NAMALWA (cell line): ENCODE measurements around the gene RNF8.
A peak's percentile ranks its signal among the peaks of the same experiment; 100 is the strongest.

Source experiments
- DNase-seq: peaks from one replicate; pipeline ENCODE4 v3.0.0-alpha.2; 2015; ENCODE audit warnings: low spot score

Gene RNF8

GRCh38 chr6:37359039-37359438 is 5.3 kb downstream of the RNF8 start:
- no peak for DNase-seq

GRCh38 chr6:37362101-37362828 is 8.5 kb downstream of the RNF8 start:
- no peak for DNase-seq

GRCh38 chr6:37365791-37366190 is 12.0 kb downstream of the RNF8 start:
- DNase-seq = peak; percentile 32

- no peak for DNase-seq
Measured at GRCh38 chr6:37366910-37367309, 13.1 kb downstream of the RNF8 start.

- DNase-seq = no peak
Measured at GRCh38 chr6:37368961-37369320, 15.2 kb downstream of the RNF8 start.

GRCh38 chr6:37369321-37370201 is 15.8 kb downstream of the RNF8 start:
- DNase-seq = no peak

GRCh38 chr6:37371154-37372083 is 17.6 kb downstream of the RNF8 start:
- no peak for DNase-seq

GRCh38 chr6:37372116-37372515 is 18.3 kb downstream of the RNF8 start:
- no peak for DNase-seq

GRCh38 chr6:37373822-37374471 is 20.2 kb downstream of the RNF8 start:
- peak; percentile 8 for DNase-seq

- DNase-seq = no peak
Measured at GRCh38 chr6:37375376-37375775, 21.6 kb downstream of the RNF8 start.

- peak; percentile 79 for DNase-seq
Measured at GRCh38 chr6:37376078-37376743, 22.4 kb downstream of the RNF8 start.

- peak; percentile 86 for DNase-seq
Measured at GRCh38 chr6:37381579-37381978, 27.8 kb downstream of the RNF8 start.

- DNase-seq = peak; percentile 34
Measured at GRCh38 chr6:37382994-37383765, 29.4 kb downstream of the RNF8 start.

GRCh38 chr6:37388578-37388977 is 34.8 kb downstream of the RNF8 start:
- DNase-seq = no peak

- no peak for DNase-seq
Measured at GRCh38 chr6:37389857-37390256, 36.1 kb downstream of the RNF8 start.

GRCh38 chr6:37391120-37391519 is 37.3 kb downstream of the RNF8 start:
- no peak for DNase-seq

- no peak for DNase-seq
Measured at GRCh38 chr6:37392821-37393220, 39.0 kb downstream of the RNF8 start.

- DNase-seq = no peak
Measured at GRCh38 chr6:37393381-37393929, 39.7 kb downstream of the RNF8 start.

GRCh38 chr6:37396571-37397180 is 42.9 kb downstream of the RNF8 start:
- DNase-seq = no peak

- no peak for DNase-seq
Measured at GRCh38 chr6:37399131-37399530, 45.3 kb downstream of the RNF8 start.
